Measurements from ENCODE around the gene B4GALT4.

B4GALT4 gene

DNA sequence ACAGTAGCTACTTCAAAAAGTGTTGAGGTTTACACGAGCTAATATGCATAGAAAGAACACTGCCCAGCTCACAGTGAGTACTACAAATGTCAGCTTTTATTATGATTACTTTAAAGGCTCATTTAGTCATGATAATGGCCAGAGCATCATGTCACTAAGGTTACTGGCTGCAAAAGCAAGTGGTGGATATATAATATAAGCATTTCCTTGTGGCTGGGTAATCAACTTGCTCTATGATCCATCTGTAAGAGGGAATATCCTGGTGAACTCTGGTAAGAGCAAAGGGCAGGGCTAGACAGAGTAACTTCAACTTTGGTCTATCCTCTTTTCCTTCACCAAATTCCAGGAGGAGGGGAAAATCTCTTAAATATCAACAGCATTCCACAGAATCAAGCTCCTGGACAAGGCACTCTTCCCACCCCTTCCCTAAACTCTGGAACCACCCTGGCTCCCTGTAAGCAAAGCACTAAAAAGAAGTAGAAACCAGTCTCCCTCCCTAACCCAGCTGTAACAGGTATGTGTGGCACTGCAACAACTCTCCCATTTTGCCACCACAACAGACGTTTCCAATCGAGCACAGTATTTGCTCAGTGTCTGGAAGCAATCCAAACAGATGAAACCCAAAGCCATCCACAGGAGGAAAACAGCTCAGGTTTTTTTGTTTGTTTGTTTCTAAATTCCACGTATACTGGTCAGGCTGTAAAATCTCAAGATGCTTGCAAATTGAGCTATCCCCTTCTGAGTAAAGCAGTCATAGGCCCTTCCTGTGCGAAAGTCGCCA, 13.4 kb downstream of the B4GALT4 start:
- Mint-ChIP-seq H3K36me3 (ENCODE audit: low read depth) (peaks cover 87% of the 10 kb centered on the region), H3K9me3 (no peaks in the 10 kb centered on the region), H3K4me3 (no peak overlapping the region), H3K27me3 (no peaks in the 10 kb centered on the region), H3K4me1 (ENCODE audit: low read depth) (peaks cover 43% of the 10 kb centered on the region), H3K27ac (no peak overlapping the region)
- DNase-seq = no peak

DNA sequence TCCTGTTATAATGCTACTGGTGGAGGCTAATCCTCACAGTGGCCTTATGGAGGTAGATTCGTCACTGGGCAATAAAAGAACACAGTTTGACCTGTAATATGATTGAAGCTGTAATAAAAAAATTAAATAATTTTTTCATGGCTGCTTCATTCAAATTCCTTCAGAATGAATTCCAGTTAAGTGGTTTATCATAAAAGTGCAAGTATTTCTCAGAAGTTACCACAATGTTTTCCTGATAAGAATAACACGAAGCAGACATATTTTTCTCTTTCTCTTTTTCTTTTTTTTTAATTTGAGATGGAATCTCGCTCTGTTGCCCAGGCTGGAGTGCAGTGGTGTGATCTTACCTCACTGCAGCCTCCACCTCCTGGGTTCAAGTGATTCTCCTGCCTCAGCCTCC, 15.6 kb downstream of the B4GALT4 start:
- H3K9me3 Mint-ChIP-seq = no peaks in the 10 kb centered on the region
- DNase-seq = no peak
- H3K4me3 Mint-ChIP-seq = no peak overlapping the region
- peaks cover 46% of the 10 kb centered on the region for H3K4me1 Mint-ChIP-seq (ENCODE audit: low read depth)
- H3K27ac Mint-ChIP-seq = no peak overlapping the region
- H3K36me3 Mint-ChIP-seq (ENCODE audit: low read depth) = peaks cover 89% of the 10 kb centered on the region
- no peaks in the 10 kb centered on the region for H3K27me3 Mint-ChIP-seq

GRCh38 chr3:119223511-119223910, 17.2 kb downstream of the B4GALT4 start:
- DNase-seq = no peak
- H3K9me3 Mint-ChIP-seq = no peaks in the 10 kb centered on the region
- no peaks in the 10 kb centered on the region for H3K27me3 Mint-ChIP-seq
- H3K4me3 Mint-ChIP-seq = no peak overlapping the region
- peaks cover 55% of the 10 kb centered on the region for H3K4me1 Mint-ChIP-seq (ENCODE audit: low read depth)
- H3K27ac Mint-ChIP-seq = no peak overlapping the region
- peaks cover 86% of the 10 kb centered on the region for H3K36me3 Mint-ChIP-seq (ENCODE audit: low read depth)

GRCh38 chr3:119222391-119222790, 18.3 kb downstream of the B4GALT4 start:
- no peaks in the 10 kb centered on the region for H3K27me3 Mint-ChIP-seq
- H3K27ac Mint-ChIP-seq = peak overlapping the region; percentile 84
- no peaks in the 10 kb centered on the region for H3K9me3 Mint-ChIP-seq
- H3K36me3 Mint-ChIP-seq (ENCODE audit: low read depth) = peaks cover 83% of the 10 kb centered on the region
- H3K4me1 Mint-ChIP-seq (ENCODE audit: low read depth) = peaks cover 53% of the 10 kb centered on the region
- no peak for DNase-seq
- no peak overlapping the region for H3K4me3 Mint-ChIP-seq

- Mint-ChIP-seq H3K9me3 (no peaks in the 10 kb centered on the region), H3K27me3 (no peaks in the 10 kb centered on the region), H3K27ac (peak overlapping the region; percentile 84), H3K4me1 (ENCODE audit: low read depth) (peaks cover 50% of the 10 kb centered on the region), H3K4me3 (no peak overlapping the region), H3K36me3 (ENCODE audit: low read depth) (peaks cover 83% of the 10 kb centered on the region)
- no peak for DNase-seq
Measured at GRCh38 chr3:119221779-119222320, 18.8 kb downstream of the B4GALT4 start.

DNA sequence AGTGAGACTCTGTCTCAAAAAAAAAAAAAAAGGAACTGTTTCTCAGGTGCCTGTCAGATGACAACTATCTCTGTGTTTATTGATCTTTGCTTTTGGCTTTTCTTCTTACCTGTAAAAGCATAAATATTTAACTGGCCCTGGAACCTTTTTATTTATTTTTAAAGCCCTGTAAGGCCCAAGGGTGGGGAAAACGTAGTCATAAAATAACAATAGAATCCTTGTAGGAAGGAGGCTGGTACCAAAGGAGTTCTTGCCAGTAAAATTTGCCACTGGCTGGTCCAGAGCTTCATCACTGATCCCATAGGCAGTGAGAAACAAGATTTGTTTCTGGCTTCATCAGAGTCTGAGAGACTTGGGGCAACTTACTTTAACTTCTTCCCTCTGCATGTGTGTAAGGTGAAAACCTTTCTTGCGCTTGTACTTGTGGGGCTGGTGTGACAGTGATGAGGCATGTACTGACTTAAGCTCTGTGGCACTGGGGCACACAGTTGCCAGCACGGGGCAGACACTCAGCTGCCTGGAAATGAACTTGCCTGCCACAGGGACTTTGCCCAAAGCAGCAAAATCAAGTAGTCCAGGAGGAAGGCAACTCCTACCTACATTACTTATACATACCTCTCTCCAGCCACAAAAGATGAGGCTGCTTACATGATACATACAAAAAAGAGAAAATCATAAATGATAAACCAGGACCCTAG, 19.6 kb downstream of the B4GALT4 start:
- Mint-ChIP-seq H3K9me3 (no peaks in the 10 kb centered on the region), H3K27me3 (no peaks in the 10 kb centered on the region), H3K27ac (peak overlapping the region; percentile 84), H3K36me3 (ENCODE audit: low read depth) (peaks cover 83% of the 10 kb centered on the region), H3K4me1 (ENCODE audit: low read depth) (peaks cover 45% of the 10 kb centered on the region), H3K4me3 (no peak overlapping the region)
- no peak for DNase-seq

DNA sequence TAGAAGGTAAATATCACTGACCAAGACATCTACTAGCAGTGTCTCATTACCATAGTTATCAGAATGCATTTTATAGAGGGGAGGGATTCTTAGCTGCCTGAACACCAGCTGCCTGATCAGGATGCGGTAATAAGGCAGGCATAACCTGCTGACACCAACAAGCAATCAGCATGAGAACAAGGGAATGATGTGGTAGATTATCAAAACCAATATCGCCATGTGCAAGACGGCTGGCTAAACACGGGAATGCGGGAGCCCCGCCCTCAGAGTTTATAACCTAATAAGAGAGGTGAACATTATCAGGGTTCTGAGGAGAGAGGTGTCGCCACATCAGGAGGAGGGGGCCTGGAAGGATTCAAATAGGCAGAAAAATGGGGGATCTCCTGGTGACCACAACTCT, 20.5 kb downstream of the B4GALT4 start:
- H3K4me1 Mint-ChIP-seq (ENCODE audit: low read depth) = peaks cover 43% of the 10 kb centered on the region
- H3K27me3 Mint-ChIP-seq = no peaks in the 10 kb centered on the region
- H3K36me3 Mint-ChIP-seq (ENCODE audit: low read depth) = peaks cover 88% of the 10 kb centered on the region
- no peak overlapping the region for H3K4me3 Mint-ChIP-seq
- peak overlapping the region; percentile 75 for H3K27ac Mint-ChIP-seq
- H3K9me3 Mint-ChIP-seq = no peaks in the 10 kb centered on the region
- DNase-seq = no peak

- H3K27me3 Mint-ChIP-seq = no peaks in the 10 kb centered on the region
- peaks cover 39% of the 10 kb centered on the region for H3K4me1 Mint-ChIP-seq (ENCODE audit: low read depth)
- H3K36me3 Mint-ChIP-seq (ENCODE audit: low read depth) = peaks cover 91% of the 10 kb centered on the region
- H3K9me3 Mint-ChIP-seq = no peaks in the 10 kb centered on the region
- peak overlapping the region; percentile 8 for H3K4me3 Mint-ChIP-seq
- H3K27ac Mint-ChIP-seq = peak overlapping the region; percentile 91
- no peak for DNase-seq
Measured at GRCh38 chr3:119219069-119219468, 21.6 kb downstream of the B4GALT4 start.

DNA sequence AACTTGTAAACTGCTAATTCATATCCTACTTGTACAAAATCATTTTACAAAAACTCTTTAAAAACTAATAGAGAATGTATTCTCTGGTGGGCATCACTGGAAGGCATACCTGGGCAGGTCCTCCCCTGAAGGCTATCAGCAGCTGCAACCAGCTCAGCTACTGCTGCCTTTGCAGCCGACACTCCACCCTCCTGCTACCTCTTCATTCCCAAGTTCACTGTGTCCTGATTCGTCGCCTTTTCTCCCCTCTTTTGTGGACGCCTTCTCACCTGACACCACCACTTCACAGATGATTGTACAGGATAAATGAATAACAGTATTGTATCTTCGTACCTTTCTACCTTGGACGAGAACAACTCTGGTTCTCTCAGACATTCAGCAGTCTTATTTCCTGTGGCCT, 28.9 kb downstream of the B4GALT4 start:
- no peaks in the 10 kb centered on the region for H3K9me3 Mint-ChIP-seq
- DNase-seq = no peak
- no peaks in the 10 kb centered on the region for H3K27me3 Mint-ChIP-seq
- H3K4me3 Mint-ChIP-seq = no peak overlapping the region
- peaks cover 80% of the 10 kb centered on the region for H3K36me3 Mint-ChIP-seq (ENCODE audit: low read depth)
- peaks cover 20% of the 10 kb centered on the region for H3K4me1 Mint-ChIP-seq (ENCODE audit: low read depth)
- no peak overlapping the region for H3K27ac Mint-ChIP-seq

DNA sequence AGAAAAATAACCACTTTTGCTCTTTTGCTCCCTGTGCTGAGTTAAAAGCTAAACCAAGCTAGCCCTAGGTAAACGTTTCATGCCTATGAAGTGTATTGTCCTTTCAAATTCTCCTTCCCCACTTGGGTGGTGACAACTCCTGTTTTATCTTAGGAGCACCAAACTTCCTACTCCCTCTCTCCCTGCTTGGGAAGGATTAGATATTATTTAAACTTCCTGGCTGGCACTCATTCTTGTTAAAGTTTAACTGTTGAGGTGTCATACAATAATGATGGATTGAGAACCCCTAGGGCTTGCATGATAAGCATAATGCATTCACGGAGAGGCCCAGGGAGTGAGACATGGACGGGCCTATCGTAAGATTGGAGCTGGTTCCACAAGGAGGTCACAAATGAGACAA, 29.5 kb downstream of the B4GALT4 start:
- Mint-ChIP-seq H3K4me1 (ENCODE audit: low read depth) (peaks cover 26% of the 10 kb centered on the region), H3K4me3 (no peak overlapping the region), H3K27ac (no peak overlapping the region), H3K9me3 (no peaks in the 10 kb centered on the region), H3K27me3 (no peaks in the 10 kb centered on the region), H3K36me3 (ENCODE audit: low read depth) (peaks cover 74% of the 10 kb centered on the region)
- no peak for DNase-seq

DNA sequence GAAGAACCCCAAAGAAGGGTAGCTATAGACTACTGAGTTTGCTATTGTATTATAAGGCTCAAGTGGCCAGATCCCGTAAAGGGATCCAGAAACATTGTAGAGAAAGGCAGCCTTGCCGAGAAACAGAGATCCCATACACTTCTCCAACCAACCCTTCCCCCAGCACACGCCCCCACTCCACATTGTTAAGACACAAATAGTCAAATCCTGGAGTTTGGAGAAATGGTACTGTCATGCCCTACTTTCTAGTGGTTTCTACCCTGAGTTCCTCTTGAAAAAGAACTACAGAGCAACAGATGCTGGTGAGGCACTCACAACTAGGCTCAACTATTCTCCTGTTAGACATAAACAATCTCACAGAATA, 33.2 kb downstream of the B4GALT4 start:
- peaks cover 40% of the 10 kb centered on the region for H3K36me3 Mint-ChIP-seq (ENCODE audit: low read depth)
- no peaks in the 10 kb centered on the region for H3K27me3 Mint-ChIP-seq
- H3K9me3 Mint-ChIP-seq = no peaks in the 10 kb centered on the region
- peaks cover 40% of the 10 kb centered on the region for H3K4me1 Mint-ChIP-seq (ENCODE audit: low read depth)
- H3K27ac Mint-ChIP-seq = no peak overlapping the region
- DNase-seq = no peak
- no peak overlapping the region for H3K4me3 Mint-ChIP-seq

DNA sequence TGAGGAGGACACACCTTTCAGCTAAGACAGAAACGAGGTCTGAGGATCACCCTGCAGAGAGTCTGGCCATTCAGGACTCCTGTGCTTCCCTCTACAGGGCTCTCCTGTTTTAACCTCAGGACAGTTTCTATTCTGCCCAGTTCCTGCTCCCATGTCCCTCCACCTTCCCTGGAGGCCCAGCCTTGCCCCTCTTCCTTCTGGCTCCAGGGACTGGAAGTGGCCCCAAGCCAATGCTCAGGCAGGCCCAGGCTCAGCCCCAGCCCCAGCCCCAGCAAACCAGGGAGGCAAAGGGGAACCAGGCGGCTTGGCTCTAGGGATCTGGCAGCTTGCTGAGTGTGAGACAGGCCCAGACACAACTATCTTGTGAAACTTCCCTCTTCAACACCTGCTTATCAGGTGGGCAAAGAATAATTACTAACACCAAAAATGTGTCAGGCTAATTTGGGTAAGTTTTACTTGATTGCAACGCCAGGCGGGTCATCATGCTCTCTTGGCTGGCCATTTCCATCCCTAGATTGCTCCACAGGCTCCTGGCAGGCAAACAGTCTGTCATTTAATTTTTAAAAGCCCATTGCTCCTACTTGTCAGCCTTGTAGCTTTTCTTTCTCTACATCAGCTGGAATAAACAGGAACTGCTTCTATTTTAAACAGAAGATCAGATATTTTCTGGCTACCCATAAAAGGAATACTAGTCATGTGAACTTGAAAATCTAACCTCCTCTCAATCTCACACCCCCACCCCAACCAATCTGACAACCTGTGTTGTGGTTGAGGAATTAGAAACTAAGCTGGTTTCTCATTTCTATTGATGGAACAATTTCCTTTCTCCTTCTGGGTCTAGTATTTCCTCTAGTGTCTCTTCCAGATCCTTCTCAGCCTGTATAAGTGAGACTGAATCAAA, 33.8 kb downstream of the B4GALT4 start:
- H3K36me3 Mint-ChIP-seq (ENCODE audit: low read depth) = peaks cover 34% of the 10 kb centered on the region
- DNase-seq = no peak
- H3K4me1 Mint-ChIP-seq (ENCODE audit: low read depth) = peaks cover 40% of the 10 kb centered on the region
- H3K9me3 Mint-ChIP-seq = no peaks in the 10 kb centered on the region
- H3K27ac Mint-ChIP-seq = no peak overlapping the region
- no peaks in the 10 kb centered on the region for H3K27me3 Mint-ChIP-seq
- no peak overlapping the region for H3K4me3 Mint-ChIP-seq

DNA sequence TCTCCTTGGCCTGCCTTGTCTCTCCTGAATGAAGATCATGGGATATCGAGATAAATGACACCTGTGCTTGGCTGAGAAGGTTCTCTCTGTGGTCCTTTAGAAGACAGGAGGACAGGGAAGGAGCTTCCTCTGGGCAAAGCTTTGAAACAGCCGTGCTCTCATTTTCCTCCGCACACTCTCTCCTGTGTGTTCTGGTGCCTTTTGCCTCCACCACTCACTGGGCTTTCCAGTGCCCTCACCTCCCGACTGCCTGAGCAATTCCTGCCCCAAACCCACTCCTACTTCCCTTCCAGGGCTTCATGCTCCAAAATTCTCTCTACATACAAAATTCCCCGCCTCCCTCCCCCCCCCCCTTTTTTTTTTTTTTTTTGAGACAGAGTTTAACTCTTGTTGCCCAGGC, 35.0 kb downstream of the B4GALT4 start:
- no peaks in the 10 kb centered on the region for H3K27me3 Mint-ChIP-seq
- no peak overlapping the region for H3K27ac Mint-ChIP-seq
- peaks cover 40% of the 10 kb centered on the region for H3K4me1 Mint-ChIP-seq (ENCODE audit: low read depth)
- H3K36me3 Mint-ChIP-seq (ENCODE audit: low read depth) = peaks cover 27% of the 10 kb centered on the region
- no peak overlapping the region for H3K4me3 Mint-ChIP-seq
- DNase-seq = no peak
- no peaks in the 10 kb centered on the region for H3K9me3 Mint-ChIP-seq

- Mint-ChIP-seq H3K4me1 (ENCODE audit: low read depth) (peaks cover 38% of the 10 kb centered on the region), H3K4me3 (no peak overlapping the region), H3K27ac (no peak overlapping the region), H3K9me3 (no peaks in the 10 kb centered on the region), H3K27me3 (no peaks in the 10 kb centered on the region), H3K36me3 (ENCODE audit: low read depth) (peaks cover 22% of the 10 kb centered on the region)
- DNase-seq = no peak
Measured at GRCh38 chr3:119205209-119205608, 35.5 kb downstream of the B4GALT4 start.

All from activated T-cell treated with anti-CD3 and anti-CD28 coated beads, Interleukin-2, amount 50 U/mL, for 24 hours (primary cell).